ENCODE data around the gene RHBG. TPM values are rescaled to one million over a fixed set of nuclear protein-coding genes. Genes with fewer than 3 reads are reported as not detected.

The RHBG gene
- total RNA-seq, 1 experiment from 2014 or later = not detected

- Histone ChIP-seq H3K27ac (no peak overlapping the region), H3K36me3 (no peaks in the 10 kb centered on the region), H3K4me1 (replicated peaks) (no peaks in the 10 kb centered on the region), H3K4me3 (no peak overlapping the region), H3K27me3 (replicated peaks) (peaks cover 55% of the 10 kb centered on the region), H3K9me3 (replicated peaks) (no peaks in the 10 kb centered on the region)
- no peak for DNase-seq (ENCODE audit: low read depth in 1 of 2, low spot score in 2 of 2)
Observed at GRCh38 chr1:156412653-156413321, 43.8 kb downstream of the RHBG start.

- H3K27ac ChIP-seq = no peak overlapping the region
- H3K4me1 ChIP-seq (replicated peaks) = no peaks in the 10 kb centered on the region
- no peak for DNase-seq (ENCODE audit: low read depth in 1 of 2, low spot score in 2 of 2)
- H3K9me3 ChIP-seq (replicated peaks) = no peaks in the 10 kb centered on the region
- peaks cover 51% of the 10 kb centered on the region for H3K27me3 ChIP-seq (replicated peaks)
- H3K4me3 ChIP-seq = no peak overlapping the region
- H3K36me3 ChIP-seq = no peaks in the 10 kb centered on the region
Observed at GRCh38 chr1:156413391-156414246, 44.6 kb downstream of the RHBG start.

GRCh38 chr1:156414461-156415064 is 45.6 kb downstream of the RHBG start:
- no peak for DNase-seq (ENCODE audit: low read depth in 1 of 2, low spot score in 2 of 2)
- Histone ChIP-seq H3K36me3 (no peaks in the 10 kb centered on the region), H3K27ac (no peak overlapping the region), H3K4me3 (no peak overlapping the region), H3K9me3 (replicated peaks) (no peaks in the 10 kb centered on the region), H3K4me1 (replicated peaks) (no peaks in the 10 kb centered on the region), H3K27me3 (replicated peaks) (peaks cover 56% of the 10 kb centered on the region)

- H3K27me3 ChIP-seq (replicated peaks) = peaks cover 70% of the 10 kb centered on the region
Observed at GRCh38 chr1:156416993-156417392, 48.0 kb downstream of the RHBG start.

GRCh38 chr1:156417401-156418020 is 48.5 kb downstream of the RHBG start:
- Histone ChIP-seq H3K9me3 (replicated peaks) (no peaks in the 10 kb centered on the region; the same call in 1 of the 2 replicates), H3K27me3 (replicated peaks) (peaks cover 75% of the 10 kb centered on the region), H3K36me3 (no peaks in the 10 kb centered on the region), H3K27ac (no peak overlapping the region), H3K4me3 (no peak overlapping the region), H3K4me1 (replicated peaks) (peaks cover 19% of the 10 kb centered on the region)
- DNase-seq (ENCODE audit: low read depth in 1 of 2, low spot score in 2 of 2) = no peak

More at GRCh38 chr1:156416993-156417392, 48.0 kb downstream of the RHBG start:
- Histone ChIP-seq H3K4me1 (replicated peaks) (peaks cover 19% of the 10 kb centered on the region), H3K9me3 (replicated peaks) (no peaks in the 10 kb centered on the region; the same call in 1 of the 2 replicates), H3K4me3 (no peak overlapping the region), H3K36me3 (no peaks in the 10 kb centered on the region), H3K27ac (no peak overlapping the region)
- DNase-seq (ENCODE audit: low read depth in 1 of 2, low spot score in 2 of 2) = no peak

GRCh38 chr1:156418416-156419070 is 49.5 kb downstream of the RHBG start:
- no peak for DNase-seq (ENCODE audit: low read depth in 1 of 2, low spot score in 2 of 2)
- Histone ChIP-seq H3K4me3 (no peak overlapping the region), H3K27ac (no peak overlapping the region), H3K9me3 (replicated peaks) (no peaks in the 10 kb centered on the region; the same call in 1 of the 2 replicates), H3K27me3 (replicated peaks) (peaks cover 85% of the 10 kb centered on the region), H3K4me1 (replicated peaks) (peaks cover 19% of the 10 kb centered on the region), H3K36me3 (no peaks in the 10 kb centered on the region)

- Histone ChIP-seq H3K4me1 (replicated peaks) (peaks cover 19% of the 10 kb centered on the region), H3K9me3 (replicated peaks) (no peaks in the 10 kb centered on the region; the same call in 1 of the 2 replicates), H3K4me3 (no peak overlapping the region), H3K36me3 (no peaks in the 10 kb centered on the region), H3K27me3 (replicated peaks) (peaks cover 89% of the 10 kb centered on the region), H3K27ac (no peak overlapping the region)
- DNase-seq (ENCODE audit: low read depth in 1 of 2, low spot score in 2 of 2) = no peak
Observed at GRCh38 chr1:156419854-156420204, 50.8 kb downstream of the RHBG start.

GRCh38 chr1:156420205-156421061 is 51.4 kb downstream of the RHBG start:
- Histone ChIP-seq H3K4me1 (replicated peaks) (peaks cover 19% of the 10 kb centered on the region), H3K36me3 (no peaks in the 10 kb centered on the region), H3K27me3 (replicated peaks) (peaks cover 92% of the 10 kb centered on the region), H3K27ac (no peak overlapping the region), H3K9me3 (replicated peaks) (no peaks in the 10 kb centered on the region; the same call in 1 of the 2 replicates), H3K4me3 (no peak overlapping the region)
- DNase-seq (ENCODE audit: low read depth in 1 of 2, low spot score in 2 of 2) = no peak

- H3K27me3 ChIP-seq (replicated peaks) = peaks cover 94% of the 10 kb centered on the region
- H3K27ac ChIP-seq = no peak overlapping the region
- H3K9me3 ChIP-seq (replicated peaks) = no peaks in the 10 kb centered on the region; the same call in 1 of the 2 replicates
- no peaks in the 10 kb centered on the region for H3K36me3 ChIP-seq
- H3K4me1 ChIP-seq (replicated peaks) = peaks cover 19% of the 10 kb centered on the region
- DNase-seq (ENCODE audit: low read depth in 1 of 2, low spot score in 2 of 2) = peak; percentile 53 to 76
- peak overlapping the region; percentile 10; the same call in 1 of the 2 replicates for H3K4me3 ChIP-seq
Observed at GRCh38 chr1:156421062-156421938, 52.3 kb downstream of the RHBG start.

GRCh38 chr1:156421939-156422601 is 53.1 kb downstream of the RHBG start:
- DNase-seq (ENCODE audit: low read depth in 1 of 2, low spot score in 2 of 2) = no peak
- Histone ChIP-seq H3K9me3 (replicated peaks) (no peaks in the 10 kb centered on the region; the same call in 1 of the 2 replicates), H3K27ac (no peak overlapping the region), H3K36me3 (no peaks in the 10 kb centered on the region), H3K4me3 (no peak overlapping the region), H3K4me1 (replicated peaks) (peaks cover 19% of the 10 kb centered on the region), H3K27me3 (replicated peaks) (peaks cover 92% of the 10 kb centered on the region)

- H3K36me3 ChIP-seq = no peaks in the 10 kb centered on the region
- no peak overlapping the region for H3K27ac ChIP-seq
- peaks cover 93% of the 10 kb centered on the region for H3K27me3 ChIP-seq (replicated peaks)
- peaks cover 19% of the 10 kb centered on the region for H3K4me1 ChIP-seq (replicated peaks)
- H3K9me3 ChIP-seq (replicated peaks) = no peaks in the 10 kb centered on the region; the same call in 1 of the 2 replicates
- H3K4me3 ChIP-seq = no peak overlapping the region
- DNase-seq (ENCODE audit: low read depth in 1 of 2, low spot score in 2 of 2) = peak in 1 of 2 experiments; percentile 31
Observed at GRCh38 chr1:156422602-156423091, 53.6 kb downstream of the RHBG start.
